Bronchial epithelial cell (primary cell): ENCODE measurements around the gene LGSN. TPM values are rescaled to one million over a fixed set of nuclear protein-coding genes. Genes with fewer than 3 reads are reported as not detected.

Experiments
- total RNA-seq: library from RNA; depleted of rRNA; stranded (reverse); fragments of >200 nt; gene quantifications from 2 replicates; pipeline ENCODE4 v1.2.1, GENCODE V29; 2014

Gene LGSN
- total RNA-seq, 1 donor from 2014 or later: under 0.01 TPM

Other genes with a start within 250 kb of the LGSN start
- gene FKBP1C, start 108.5 kb downstream of the LGSN start, total RNA-seq: 0.13 TPM in 1 of 2 replicates, not detected in the other